Smooth muscle cell (in vitro differentiated cells): Measurements from ENCODE around the gene PTCRA. TPM values are rescaled to one million over a fixed set of nuclear protein-coding genes. Genes with fewer than 3 reads are reported as not detected.

Source experiments
- DNase-seq: peaks from one replicate; lab custom pipeline; 2025; ENCODE audit not compliant: unreplicated experiment; lab: John Stamatoyannopoulos, UW
- H2AFZ ChIP-seq: fragments of 200-600 bp; sonication (generic); 2 replicates; pipeline ENCODE4 v1.6.0; 2016; ENCODE audit warnings: antibody characterized with exemption, low read depth, mild to moderate bottlenecking
- H3F3A ChIP-seq: fragments of 200-600 bp; sonication (generic); 2 replicates; pipeline ENCODE4 v1.6.0; 2017; ENCODE audit warnings: antibody characterized with exemption, low read depth
- H3K27ac ChIP-seq: fragments of 200-600 bp; sonication (generic); 2 replicates; pipeline ENCODE4 v1.5.1; 2016; ENCODE audit warnings: low read depth, mild to moderate bottlenecking
- H3K27me3 ChIP-seq: fragments of 200-600 bp; sonication (generic); 2 replicates; pipeline ENCODE4 v1.6.1; 2016; ENCODE audit warnings: low read depth, mild to moderate bottlenecking
- H3K36me3 ChIP-seq: fragments of 200-600 bp; sonication (generic); 2 replicates; pipeline ENCODE4 v1.5.1; 2016; ENCODE audit warnings: low read depth
- H3K4me1 ChIP-seq: fragments of 200-600 bp; sonication (generic); 2 replicates; pipeline ENCODE4 v1.5.1; 2016; ENCODE audit warnings: low read depth
- H3K4me2 ChIP-seq: fragments of 200-600 bp; sonication (generic); 2 replicates; pipeline ENCODE4 v1.6.0; 2016; ENCODE audit warnings: mild to moderate bottlenecking
- H3K4me3 ChIP-seq: fragments of 200-600 bp; sonication (generic); 2 replicates; pipeline ENCODE4 v1.5.1; 2016; ENCODE audit warnings: mild to moderate bottlenecking
- H3K79me2 ChIP-seq: fragments of 200-600 bp; sonication (generic); 2 replicates; pipeline ENCODE4 v1.6.0; 2016; ENCODE audit warnings: low read depth, mild to moderate bottlenecking
- H3K9ac ChIP-seq: fragments of 200-600 bp; sonication (generic); 2 replicates; pipeline ENCODE4 v1.6.0; 2016; ENCODE audit warnings: low read depth
- H3K9me3 ChIP-seq: fragments of 200-600 bp; sonication (generic); replicated peaks from 2 replicates; pipeline ENCODE4 v1.5.1; 2016; ENCODE audit warnings: low read depth
- H4K20me1 ChIP-seq: fragments of 200-600 bp; sonication (generic); 2 replicates; pipeline ENCODE4 v1.6.0; 2016; ENCODE audit warnings: low read depth
- WGBS: methylation state at CpG from one replicate; pipeline ENCODE4 v1.1.7; 2016; ENCODE audit warnings: low lambda C conversion rate; 5-methylcytosine and 5-hydroxymethylcytosine counted together
- polyA plus RNA-seq: library from polyadenylated mRNA; unstranded; fragments of >200 nt; fragmentation: Nextera tagmentation; extraction: Ambion mirVana; gene quantifications from 2 replicates; pipeline ENCODE4 v1.2.1, GENCODE V29; 2016
- total RNA-seq: library from RNA; depleted of rRNA; stranded (reverse); fragments of >200 nt; gene quantifications from 2 replicates; pipeline ENCODE4 v1.2.3, GENCODE V29; 2014
- TF ChIP-seq, protein P1 (sequence below): fragments of 200-600 bp; sonication (generic); IDR thresholded peaks from 2 replicates; pipeline ENCODE4 v1.5.1; 2017; ENCODE audit warnings: borderline replicate concordance, mild to moderate bottlenecking, antibody characterized with exemption; ENCODE audit not compliant: insufficient read depth, poor library complexity, severe bottlenecking

Gene PTCRA
- total and polyA plus RNA-seq, 2 experiments from 2014 or later: not detected

DNA sequence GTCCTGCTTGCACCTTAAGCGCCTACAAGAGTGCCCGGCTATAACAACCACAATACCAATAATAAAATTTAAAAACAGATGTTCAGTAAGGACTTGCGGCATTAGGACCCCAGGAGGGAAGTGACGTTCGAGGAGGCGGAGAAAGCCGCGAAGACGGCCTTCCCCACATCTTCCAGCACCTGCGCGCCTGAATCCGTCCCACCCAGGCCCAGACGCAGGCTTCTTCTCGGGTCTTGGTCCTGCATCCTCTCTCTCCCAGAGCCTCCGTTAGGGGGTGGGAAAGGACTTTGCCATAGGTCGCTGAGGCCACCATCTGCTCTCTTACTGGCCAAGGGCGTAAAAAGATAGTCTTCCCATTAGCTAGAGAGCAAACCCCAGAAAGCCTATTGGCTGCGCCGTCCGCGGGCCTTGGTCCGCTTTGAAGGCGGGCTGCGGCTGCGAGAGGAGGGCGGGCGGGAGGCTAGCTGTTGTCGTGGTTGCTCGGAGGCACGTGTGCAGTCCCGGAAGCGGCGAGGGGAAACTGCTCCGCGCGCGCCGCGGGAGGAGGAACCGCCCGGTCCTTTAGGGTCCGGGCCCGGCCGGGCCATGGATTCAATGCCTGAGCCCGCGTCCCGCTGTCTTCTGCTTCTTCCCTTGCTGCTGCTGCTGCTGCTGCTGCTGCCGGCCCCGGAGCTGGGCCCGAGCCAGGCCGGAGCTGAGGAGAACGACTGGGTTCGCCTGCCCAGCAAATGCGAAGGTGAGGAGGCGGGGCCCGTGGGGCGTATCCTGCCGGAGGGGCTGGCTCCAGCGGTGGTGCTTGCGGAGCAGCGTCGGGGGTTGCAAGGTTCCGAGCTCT is 13.3 kb downstream of the PTCRA start, which contains the start of gene CNPY3:
CNPY3 (plus strand) TSS at position 495 of the 835 bp plus-strand sequence; CDS start at position 586, 91 bp downstream.
- Histone ChIP-seq H3K36me3 (no peaks in the 10 kb centered on the region), H3F3A (peaks cover 18% of the 10 kb centered on the region), H3K4me1 (peaks cover 17% of the 10 kb centered on the region), H3K27me3 (no peaks in the 10 kb centered on the region), H3K27ac (peak within 1 kb of the TSS; percentile 85), H3K9me3 (no peaks in the 10 kb centered on the region), H3K79me2 (peaks cover 31% of the 10 kb centered on the region), H3K4me3 (peak within 1 kb of the TSS; percentile 67), H3K4me2 (peak within 1 kb of the TSS; percentile 90), H3K9ac (peak within 1 kb of the TSS; percentile 64), H4K20me1 (no peaks in the 10 kb centered on the region), H2AFZ (peak within 1 kb of the TSS; percentile 76)
- DNase-seq: peak; percentile 82
- TF ChIP-seq, protein P1, sequence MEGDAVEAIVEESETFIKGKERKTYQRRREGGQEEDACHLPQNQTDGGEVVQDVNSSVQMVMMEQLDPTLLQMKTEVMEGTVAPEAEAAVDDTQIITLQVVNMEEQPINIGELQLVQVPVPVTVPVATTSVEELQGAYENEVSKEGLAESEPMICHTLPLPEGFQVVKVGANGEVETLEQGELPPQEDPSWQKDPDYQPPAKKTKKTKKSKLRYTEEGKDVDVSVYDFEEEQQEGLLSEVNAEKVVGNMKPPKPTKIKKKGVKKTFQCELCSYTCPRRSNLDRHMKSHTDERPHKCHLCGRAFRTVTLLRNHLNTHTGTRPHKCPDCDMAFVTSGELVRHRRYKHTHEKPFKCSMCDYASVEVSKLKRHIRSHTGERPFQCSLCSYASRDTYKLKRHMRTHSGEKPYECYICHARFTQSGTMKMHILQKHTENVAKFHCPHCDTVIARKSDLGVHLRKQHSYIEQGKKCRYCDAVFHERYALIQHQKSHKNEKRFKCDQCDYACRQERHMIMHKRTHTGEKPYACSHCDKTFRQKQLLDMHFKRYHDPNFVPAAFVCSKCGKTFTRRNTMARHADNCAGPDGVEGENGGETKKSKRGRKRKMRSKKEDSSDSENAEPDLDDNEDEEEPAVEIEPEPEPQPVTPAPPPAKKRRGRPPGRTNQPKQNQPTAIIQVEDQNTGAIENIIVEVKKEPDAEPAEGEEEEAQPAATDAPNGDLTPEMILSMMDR: no peak
- WGBS: under 1% methylated on average over 56 of the region's 63 CpGs

- under 1% methylated on average over 16 of the region's 16 CpGs for WGBS
- TF ChIP-seq, protein P1: no peak
- H3K9me3 ChIP-seq: no peaks in the 10 kb centered on the region
- peak overlapping the region; percentile 85 for H3K27ac ChIP-seq
- no peak for DNase-seq
- H3K9ac ChIP-seq: peak overlapping the region; percentile 64
- H2AFZ ChIP-seq: peak overlapping the region; percentile 76
- H3K4me2 ChIP-seq: peak overlapping the region; percentile 90
- no peaks in the 10 kb centered on the region for H3K27me3 ChIP-seq
- H4K20me1 ChIP-seq: no peaks in the 10 kb centered on the region
- H3F3A ChIP-seq: peaks cover 18% of the 10 kb centered on the region
- no peaks in the 10 kb centered on the region for H3K36me3 ChIP-seq
- peak overlapping the region; percentile 67 for H3K4me3 ChIP-seq
- H3K4me1 ChIP-seq: peaks cover 17% of the 10 kb centered on the region
- peaks cover 35% of the 10 kb centered on the region for H3K79me2 ChIP-seq
These were observed 14.0 kb downstream of the PTCRA start for GRCh38 chr6:42929821-42930360.

DNA sequence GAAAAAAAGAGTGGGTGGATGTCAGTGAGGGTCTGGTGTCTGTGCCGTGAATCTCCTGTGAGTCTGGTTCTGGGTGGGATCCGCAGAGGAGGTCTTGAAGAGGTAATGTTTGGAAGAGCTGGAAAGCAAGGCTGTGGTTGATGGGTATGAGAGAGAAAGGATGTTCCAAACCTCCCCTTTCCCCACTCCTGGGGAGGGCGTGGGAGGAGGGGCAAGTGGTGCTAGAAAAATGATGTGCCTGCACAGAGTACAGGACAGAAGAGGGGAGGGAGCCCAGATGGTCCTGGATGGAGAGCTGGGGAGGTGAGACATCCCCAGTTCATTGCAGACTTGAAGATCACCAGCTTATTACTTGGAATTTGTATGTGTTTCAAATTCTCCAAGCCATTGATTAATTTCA is 16.6 kb downstream of the PTCRA start:
- Histone ChIP-seq H3K4me1 (peaks cover 17% of the 10 kb centered on the region), H3F3A (peaks cover 18% of the 10 kb centered on the region), H3K4me3 (no peak overlapping the region), H3K27ac (no peak overlapping the region), H3K27me3 (no peaks in the 10 kb centered on the region), H3K9ac (no peak overlapping the region), H3K9me3 (no peaks in the 10 kb centered on the region), H2AFZ (no peak overlapping the region), H3K4me2 (no peak overlapping the region), H3K79me2 (peaks cover 36% of the 10 kb centered on the region), H4K20me1 (no peaks in the 10 kb centered on the region), H3K36me3 (no peaks in the 10 kb centered on the region)
- DNase-seq: no peak
- 88% methylated on average over 3 of the region's 3 CpGs for whole genome bisulfite sequencing
- TF ChIP-seq, protein P1: no peak
